Astrocyte (in vitro differentiated cells and primary cell): ENCODE results near the gene PLEKHB1. TPM values are rescaled to one million over a fixed set of nuclear protein-coding genes. Genes with fewer than 3 reads are reported as not detected.
A peak's percentile ranks its signal among the peaks of the same experiment; 100 is the strongest.

Experiments used
- DNase-seq: peaks from one replicate; pipeline ENCODE4 v3.0.0-alpha.2; 2010; ENCODE audit warnings: low read depth
- FAIRE-seq: peaks from 2 replicates; lab custom pipeline; 2011; peaks lifted over from hg19 to GRCh38; lab: Jason Lieb, UNC
- H2AFZ ChIP-seq: 2 replicates; pipeline ENCODE4 v1.6.0; 2012; ENCODE audit warnings: low read depth, low read length, inconsistent platforms
- H3K27ac ChIP-seq: 2 replicates; pipeline ENCODE4 v1.5.1; 2011; ENCODE audit warnings: low read depth, low read length, inconsistent platforms
- H3K27me3 ChIP-seq: 2 replicates; pipeline ENCODE4 v1.6.0; 2011; ENCODE audit warnings: low read length, inconsistent platforms; ENCODE audit not compliant: insufficient read depth
- H3K36me3 ChIP-seq: 2 replicates; pipeline ENCODE4 v1.5.1; 2011; ENCODE audit warnings: low read length, inconsistent platforms; ENCODE audit not compliant: insufficient read depth
- H3K4me1 ChIP-seq: 2 replicates; pipeline ENCODE4 v1.5.1; 2011; ENCODE audit warnings: low read length, inconsistent platforms; ENCODE audit not compliant: insufficient read depth
- H3K4me2 ChIP-seq: 2 replicates; pipeline ENCODE4 v1.6.0; 2012; ENCODE audit warnings: low read length, inconsistent platforms
- H3K4me3 ChIP-seq: 2 replicates; pipeline ENCODE4 v1.5.1; 2011; ENCODE audit warnings: low read depth, mild to moderate bottlenecking, low read length, inconsistent platforms; ENCODE audit not compliant: insufficient read depth
- H3K79me2 ChIP-seq: 2 replicates; pipeline ENCODE4 v1.6.0; 2012; ENCODE audit warnings: mild to moderate bottlenecking, low read length, inconsistent platforms; ENCODE audit not compliant: insufficient read depth
- H3K9ac ChIP-seq: 2 replicates; pipeline ENCODE4 v1.6.0; 2012; ENCODE audit warnings: mild to moderate bottlenecking, low read length, inconsistent platforms
- H3K9me3 ChIP-seq: 2 replicates; pipeline ENCODE4 v1.5.1; 2012; ENCODE audit warnings: low read depth, mild to moderate bottlenecking, low read length, inconsistent platforms; ENCODE audit not compliant: insufficient read depth
- H4K20me1 ChIP-seq: 2 replicates; pipeline ENCODE4 v1.6.0; 2012; ENCODE audit warnings: low read length, inconsistent platforms; ENCODE audit not compliant: insufficient read depth
- H3K27ac Mint-ChIP-seq: one replicate; pipeline ENCODE4 v1.8.0; 2021; ENCODE audit warnings: mild to moderate bottlenecking, mixed read lengths; ENCODE audit not compliant: unreplicated experiment
- H3K27me3 Mint-ChIP-seq: one replicate; pipeline ENCODE4 v1.8.0; 2021; ENCODE audit warnings: low read depth, mixed read lengths; ENCODE audit not compliant: unreplicated experiment
- H3K36me3 Mint-ChIP-seq: one replicate; pipeline ENCODE4 v1.8.0; 2021; ENCODE audit warnings: low read depth, mixed read lengths; ENCODE audit not compliant: unreplicated experiment
- H3K4me1 Mint-ChIP-seq: one replicate; pipeline ENCODE4 v1.8.0; 2021; ENCODE audit warnings: low read depth, mixed read lengths; ENCODE audit not compliant: unreplicated experiment
- H3K4me3 Mint-ChIP-seq: one replicate; pipeline ENCODE4 v1.8.0; 2021; ENCODE audit warnings: mild to moderate bottlenecking, moderate library complexity, mixed read lengths; ENCODE audit not compliant: unreplicated experiment
- H3K9me3 Mint-ChIP-seq: one replicate; pipeline ENCODE4 v1.8.0; 2021; ENCODE audit warnings: mild to moderate bottlenecking, mixed read lengths; ENCODE audit not compliant: unreplicated experiment
- CTCF ChIP-seq: IDR thresholded peaks from 2 replicates; pipeline ENCODE4 v1.5.1; 2011; ENCODE audit warnings: low read depth, mild to moderate bottlenecking, inconsistent platforms, low read length, moderate library complexity; ENCODE audit not compliant: insufficient read depth
- EZH2 ChIP-seq: IDR thresholded peaks from 2 replicates; pipeline ENCODE4 v1.6.1; 2012; ENCODE audit warnings: mild to moderate bottlenecking, low read length, inconsistent platforms; ENCODE audit not compliant: insufficient read depth
- total RNA-seq: library from RNA; stranded (reverse); gene quantifications from 2 replicates; pipeline ENCODE4 v1.2.1, GENCODE V29; 2021

PLEKHB1 gene
- total RNA-seq, 1 donor from 2014 or later = 4.5 TPM

DNA sequence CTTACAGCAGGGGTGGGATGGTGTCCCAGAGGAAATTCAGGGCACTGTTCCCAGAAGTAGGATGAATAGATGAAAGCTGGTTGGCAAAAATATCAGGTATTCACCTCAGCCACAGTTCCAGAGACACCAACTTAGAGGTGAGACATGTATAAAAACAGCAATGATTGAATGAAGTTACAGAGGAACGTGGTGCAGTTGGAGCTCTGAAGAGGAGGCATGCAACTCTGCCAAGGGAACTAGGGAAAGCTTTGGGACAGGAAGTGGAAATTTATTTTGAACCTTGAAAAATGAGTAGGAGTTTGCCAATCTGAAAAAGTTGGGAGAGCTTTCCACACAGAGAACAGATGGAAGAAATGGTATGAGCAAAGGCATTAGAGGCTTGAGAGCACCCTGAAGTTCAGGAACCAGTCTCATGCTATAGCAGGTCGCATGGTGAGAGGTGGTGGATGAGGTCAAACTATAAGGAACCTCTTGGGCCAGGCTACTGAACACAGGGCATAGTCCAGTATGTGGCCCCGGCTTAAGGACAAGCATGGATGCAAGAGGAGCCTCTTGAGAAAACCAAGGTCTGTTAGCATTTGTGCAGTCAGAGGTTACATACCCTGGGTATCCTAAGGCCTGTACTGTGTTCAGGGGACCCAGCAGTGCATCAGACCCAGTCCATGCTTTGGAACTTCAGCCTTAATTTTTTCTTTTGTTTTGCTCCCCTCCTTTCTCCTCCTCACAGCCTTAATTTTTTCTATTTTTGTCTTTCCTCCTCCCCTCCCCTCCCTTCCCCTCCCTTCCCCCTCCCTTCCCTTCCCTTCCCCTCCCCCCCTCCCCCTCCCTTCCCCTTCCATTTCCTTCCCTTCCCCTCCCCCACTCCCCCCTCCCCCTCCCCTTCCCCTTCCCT, 17.5 kb downstream of the PLEKHB1 start:
- Mint-ChIP-seq H3K36me3 (peaks cover 4% of the 10 kb centered on the region), H3K27me3 (peaks cover 2% of the 10 kb centered on the region), H3K9me3 (no peaks in the 10 kb centered on the region), H3K4me1 (peaks cover 12% of the 10 kb centered on the region), H3K27ac (no peak overlapping the region), H3K4me3 (no peak overlapping the region)
- TF ChIP-seq CTCF (no peak), EZH2 (no peak)
- Histone ChIP-seq H3K4me3 (no peak overlapping the region), H3K9me3 (no peaks in the 10 kb centered on the region), H3K27me3 (no peaks in the 10 kb centered on the region), H3K4me2 (no peak overlapping the region), H3K36me3 (no peaks in the 10 kb centered on the region), H4K20me1 (peaks cover 3% of the 10 kb centered on the region), H3K9ac (no peak overlapping the region), H3K79me2 (no peaks in the 10 kb centered on the region), H3K4me1 (peaks cover 9% of the 10 kb centered on the region), H3K27ac (no peak overlapping the region), H2AFZ (no peak overlapping the region)
- no peak for DNase-seq
- no peak for FAIRE-seq

GRCh38 chr11:73664877-73665276, 18.5 kb downstream of the PLEKHB1 start:
- no peak overlapping the region for H3K9ac ChIP-seq
- no peak overlapping the region for H3K27ac ChIP-seq
- no peaks in the 10 kb centered on the region for H3K9me3 ChIP-seq
- peak overlapping the region; percentile 21 for H3K27ac Mint-ChIP-seq
- FAIRE-seq = no peak
- no peak for TF ChIP-seq CTCF
- H3K27me3 Mint-ChIP-seq = peaks cover 2% of the 10 kb centered on the region
- no peaks in the 10 kb centered on the region for H3K36me3 ChIP-seq
- H2AFZ ChIP-seq = no peak overlapping the region
- peaks cover 9% of the 10 kb centered on the region for H3K4me1 ChIP-seq
- H3K4me3 ChIP-seq = no peak overlapping the region
- peaks cover 3% of the 10 kb centered on the region for H4K20me1 ChIP-seq
- peaks cover 12% of the 10 kb centered on the region for H3K4me1 Mint-ChIP-seq
- H3K4me2 ChIP-seq = no peak overlapping the region
- H3K4me3 Mint-ChIP-seq = no peak overlapping the region
- no peaks in the 10 kb centered on the region for H3K79me2 ChIP-seq
- no peaks in the 10 kb centered on the region for H3K9me3 Mint-ChIP-seq
- H3K36me3 Mint-ChIP-seq = peaks cover 4% of the 10 kb centered on the region
- H3K27me3 ChIP-seq = no peaks in the 10 kb centered on the region
- no peak for DNase-seq

- TF ChIP-seq CTCF (no peak), EZH2 (no peak)
- Histone ChIP-seq H4K20me1 (peaks cover 3% of the 10 kb centered on the region), H2AFZ (no peak overlapping the region), H3K4me1 (peaks cover under 1% of the 10 kb centered on the region), H3K79me2 (no peaks in the 10 kb centered on the region), H3K9me3 (no peaks in the 10 kb centered on the region), H3K4me2 (no peak overlapping the region), H3K9ac (no peak overlapping the region), H3K27me3 (no peaks in the 10 kb centered on the region), H3K27ac (no peak overlapping the region), H3K36me3 (no peaks in the 10 kb centered on the region), H3K4me3 (no peak overlapping the region)
- peaks cover 10% of the 10 kb centered on the region for H3K4me1 Mint-ChIP-seq
- no peak for FAIRE-seq
- no peak overlapping the region for H3K4me3 Mint-ChIP-seq
- H3K36me3 Mint-ChIP-seq = peaks cover 4% of the 10 kb centered on the region
- no peak for DNase-seq
- no peak overlapping the region for H3K27ac Mint-ChIP-seq
- no peaks in the 10 kb centered on the region for H3K9me3 Mint-ChIP-seq
- H3K27me3 Mint-ChIP-seq = no peaks in the 10 kb centered on the region
Measured at GRCh38 chr11:73667891-73668290, 21.5 kb downstream of the PLEKHB1 start.
